ENCODE results near the gene TMEM50B.
A peak's percentile ranks its signal among the peaks of the same experiment; 100 is the strongest.

Gene TMEM50B

GRCh38 chr21:33444499-33444898 lies 35.3 kb downstream of the TMEM50B start:
- Histone ChIP-seq H3K27me3 (no peaks in the 10 kb centered on the region), H3K4me3 (no peak overlapping the region), H3K9me3 (no peaks in the 10 kb centered on the region), H3K27ac (peak overlapping the region in 1 of 2 donors; percentile 3), H3K4me1 (peaks cover 0 to 20% (median 7%) of the 10 kb centered on the region in 4 donors), H3K36me3 (peaks cover 23 to 40% (median 25%) of the 10 kb centered on the region in 3 donors)
- intact Hi-C loops (cut with DNase I; ENCODE audit: low total_unique reads): loop anchor here (5.0 to 10.0 kb wide), 2 partner anchors 82 to 610 kb away; no protein-coding TSS in a partner anchor
- TF ChIP-seq CTCF (IDR thresholded peaks at IDR 0.05): no peak
- no peak for DNase-seq

GRCh38 chr21:33443194-33443593 lies 36.6 kb downstream of the TMEM50B start:
- H3K27ac ChIP-seq: no peak overlapping the region
- DNase-seq: no peak
- H3K9me3 ChIP-seq: no peaks in the 10 kb centered on the region
- no peaks in the 10 kb centered on the region for H3K27me3 ChIP-seq
- TF ChIP-seq CTCF (IDR thresholded peaks at IDR 0.05): no peak
- intact Hi-C loops (cut with DNase I; ENCODE audit: low total_unique reads): loop anchor here (5.0 to 10.0 kb wide), 2 partner anchors 81 to 608 kb away; no protein-coding TSS in a partner anchor
- no peak overlapping the region for H3K4me3 ChIP-seq
- H3K36me3 ChIP-seq: peaks cover 22 to 40% (median 30%) of the 10 kb centered on the region in 3 donors
- peaks cover 0 to 20% (median 7%) of the 10 kb centered on the region in 4 donors for H3K4me1 ChIP-seq

GRCh38 chr21:33441489-33442477 lies 38.0 kb downstream of the TMEM50B start:
- TF ChIP-seq CTCF (IDR thresholded peaks at IDR 0.05): no peak
- Histone ChIP-seq H3K27me3 (no peaks in the 10 kb centered on the region), H3K4me3 (no peak overlapping the region), H3K27ac (peak overlapping the region; percentile 50 to 63), H3K4me1 (peaks cover 0 to 20% (median 7%) of the 10 kb centered on the region in 4 donors), H3K36me3 (peaks cover 25 to 43% (median 33%) of the 10 kb centered on the region in 3 donors), H3K9me3 (no peaks in the 10 kb centered on the region)
- peak; percentile 47 to 78 for DNase-seq
- intact Hi-C loops (cut with DNase I; ENCODE audit: low total_unique reads): loop anchor here (5.0 to 10.0 kb wide), 2 partner anchors 79 to 607 kb away; no protein-coding TSS in a partner anchor

- DNase-seq: no peak
- intact Hi-C loops (cut with DNase I; ENCODE audit: low total_unique reads): loop anchor here (5.0 kb wide), 1 partner anchor 35 kb away; the partner anchor contains the start of gene IFNGR2
- Histone ChIP-seq H3K27ac (peak overlapping the region in 1 of 2 donors; percentile 78), H3K4me1 (peaks cover 4 to 35% (median 21%) of the 10 kb centered on the region in 4 donors), H3K4me3 (no peak overlapping the region), H3K9me3 (no peaks in the 10 kb centered on the region), H3K27me3 (no peaks in the 10 kb centered on the region), H3K36me3 (peaks cover 45 to 71% (median 59%) of the 10 kb centered on the region in 3 donors)
- no peak for TF ChIP-seq CTCF (IDR thresholded peaks at IDR 0.05)
Observed at GRCh38 chr21:33437140-33437539, 42.6 kb downstream of the TMEM50B start.

GRCh38 chr21:33434770-33435360 lies 44.9 kb downstream of the TMEM50B start:
- no peak for DNase-seq
- intact Hi-C loops (cut with DNase I; ENCODE audit: low total_unique reads): loop anchor here (5.0 kb wide), 1 partner anchor 33 kb away; the partner anchor contains the start of gene IFNGR2
- Histone ChIP-seq H3K4me1 (peaks cover 4 to 27% (median 18%) of the 10 kb centered on the region in 4 donors), H3K9me3 (no peaks in the 10 kb centered on the region), H3K4me3 (no peak overlapping the region), H3K27ac (peak overlapping the region; percentile 78 to 83), H3K36me3 (peaks cover 67 to 94% (median 82%) of the 10 kb centered on the region in 3 donors), H3K27me3 (no peaks in the 10 kb centered on the region)
- no peak for TF ChIP-seq CTCF (IDR thresholded peaks at IDR 0.05)

Measured in tibial artery (tissue), 4 donors.